HG03342 (cell line): Measurements from ENCODE around the gene IFITM2.
"Not testable (repeated sequence)": the region's sequence is repeated elsewhere in the genome, so short reads cannot be mapped to it uniquely, and the experiment has no call there.

ENCODE experiments used
- ATAC-seq: cut with Tn5 transposase; IDR thresholded peaks from one replicate; pipeline ENCODE4 v1.9.1; 2021; ENCODE audit warnings: mild to moderate bottlenecking, moderate library complexity; ENCODE audit not compliant: unreplicated experiment

Gene IFITM2

GRCh38 chr11:281486-282161 is 26.0 kb upstream of the IFITM2 start:
- no peak for ATAC-seq

GRCh38 chr11:282171-282570 is 25.4 kb upstream of the IFITM2 start:
- ATAC-seq: no peak

DNA sequence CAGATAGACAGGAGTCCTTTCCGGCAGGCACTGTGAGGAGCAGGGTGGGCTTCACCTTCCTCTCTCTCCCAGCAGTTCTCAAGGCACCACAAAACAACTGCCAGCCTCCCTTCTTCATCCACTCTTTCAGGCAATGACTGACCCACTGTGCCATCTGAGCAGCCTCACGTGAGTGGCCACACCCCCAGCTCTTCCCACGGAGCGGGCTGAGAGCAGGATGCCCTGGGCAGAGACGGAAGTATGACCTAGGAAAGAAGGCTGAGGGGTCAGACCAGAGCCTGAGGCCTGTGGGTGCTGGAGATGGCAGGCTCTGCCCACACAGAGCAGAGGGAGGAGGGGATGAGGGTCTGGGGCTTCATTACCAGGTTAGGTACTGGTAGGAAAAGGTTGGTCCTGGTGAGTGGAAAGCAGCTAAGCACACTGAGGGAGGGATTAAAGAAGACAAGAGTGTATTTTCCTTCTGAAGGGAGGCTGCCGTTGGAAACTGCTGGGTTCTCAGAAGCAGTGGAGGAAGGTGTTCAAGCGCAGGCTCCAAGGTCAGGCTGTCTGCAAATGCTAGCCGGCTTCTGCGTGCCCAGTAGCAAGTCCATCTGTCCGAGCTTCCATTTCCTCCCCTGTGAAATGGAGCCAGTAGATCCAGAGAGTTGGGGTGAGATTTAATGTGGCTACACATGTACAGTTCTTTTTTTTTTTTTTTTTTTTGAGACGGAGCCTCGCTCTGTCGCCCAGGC is 24.8 kb upstream of the IFITM2 start:
- ATAC-seq: no peak

DNA sequence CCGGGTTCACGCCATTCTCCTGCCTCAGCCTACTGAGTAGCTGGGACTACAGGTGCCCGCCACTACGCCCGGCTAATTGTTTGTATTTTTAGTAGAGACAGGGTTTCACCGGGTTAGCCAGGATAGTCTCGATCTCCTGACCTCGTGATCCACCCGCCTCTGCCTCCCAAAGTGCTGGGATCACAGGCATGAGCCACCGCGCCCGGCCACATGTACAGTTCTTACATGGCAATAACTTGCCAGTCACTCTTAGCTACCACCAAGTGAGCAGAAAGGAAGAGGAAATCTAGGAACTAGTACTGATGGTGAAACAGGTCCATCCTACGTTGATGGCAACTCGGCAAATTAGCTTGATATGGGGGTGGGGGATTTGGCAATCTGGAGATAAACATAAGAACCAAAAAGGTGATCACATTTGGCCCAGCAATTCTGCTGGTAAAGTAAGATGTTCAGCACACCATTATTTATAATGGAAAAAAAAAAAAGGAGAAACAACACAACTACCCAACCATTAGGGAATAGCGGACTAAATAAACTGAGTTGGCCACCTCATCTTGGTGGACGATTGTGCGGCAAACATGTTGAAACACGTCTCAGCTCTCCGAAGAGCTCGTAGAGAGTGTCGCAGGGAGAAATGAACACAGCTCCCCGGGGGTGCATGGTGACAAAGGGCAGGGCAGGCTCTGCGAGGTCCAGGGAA is 24.1 kb upstream of the IFITM2 start:
- no peak for ATAC-seq

DNA sequence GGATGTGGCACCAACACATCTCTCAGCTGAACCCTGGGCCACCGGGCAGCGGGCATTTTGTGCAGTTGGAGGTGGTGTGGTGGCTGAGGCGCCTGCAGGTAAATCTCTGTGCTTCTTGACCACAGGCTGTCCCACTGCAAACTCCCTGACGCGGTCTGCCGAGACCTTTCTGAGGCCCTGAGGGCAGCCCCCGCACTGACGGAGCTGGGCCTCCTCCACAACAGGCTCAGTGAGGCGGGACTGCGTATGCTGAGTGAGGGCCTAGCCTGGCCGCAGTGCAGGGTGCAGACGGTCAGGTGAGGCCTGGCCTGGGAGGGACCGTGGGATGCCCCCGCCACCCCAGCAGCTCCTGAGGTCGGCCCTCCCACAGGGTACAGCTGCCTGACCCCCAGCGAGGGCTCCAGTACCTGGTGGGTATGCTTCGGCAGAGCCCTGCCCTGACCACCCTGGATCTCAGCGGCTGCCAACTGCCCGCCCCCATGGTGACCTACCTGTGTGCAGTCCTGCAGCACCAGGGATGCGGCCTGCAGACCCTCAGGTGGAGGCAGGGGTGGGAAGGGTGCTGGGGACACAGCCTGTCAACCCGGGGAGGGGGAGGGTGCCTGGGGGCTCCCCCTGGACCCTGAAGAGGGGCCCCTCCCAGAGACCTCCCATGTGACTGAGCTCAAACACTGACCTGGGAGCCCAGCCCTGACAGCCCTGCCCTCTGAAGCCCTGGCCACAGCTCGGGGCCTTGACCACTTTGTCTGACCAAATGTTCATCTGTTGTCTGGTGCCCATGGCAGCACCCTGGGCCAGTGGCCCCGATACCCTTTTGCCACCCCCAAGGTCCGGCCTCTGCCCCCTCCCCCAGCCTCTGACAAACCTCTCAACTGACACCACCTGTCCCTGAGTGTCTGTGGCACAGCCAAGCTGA is 23.3 kb upstream of the IFITM2 start:
- no peak for ATAC-seq

- no peak for ATAC-seq
Observed at GRCh38 chr11:285021-285893, 22.4 kb upstream of the IFITM2 start.

GRCh38 chr11:285894-286220 is 21.8 kb upstream of the IFITM2 start:
- no peak for ATAC-seq

DNA sequence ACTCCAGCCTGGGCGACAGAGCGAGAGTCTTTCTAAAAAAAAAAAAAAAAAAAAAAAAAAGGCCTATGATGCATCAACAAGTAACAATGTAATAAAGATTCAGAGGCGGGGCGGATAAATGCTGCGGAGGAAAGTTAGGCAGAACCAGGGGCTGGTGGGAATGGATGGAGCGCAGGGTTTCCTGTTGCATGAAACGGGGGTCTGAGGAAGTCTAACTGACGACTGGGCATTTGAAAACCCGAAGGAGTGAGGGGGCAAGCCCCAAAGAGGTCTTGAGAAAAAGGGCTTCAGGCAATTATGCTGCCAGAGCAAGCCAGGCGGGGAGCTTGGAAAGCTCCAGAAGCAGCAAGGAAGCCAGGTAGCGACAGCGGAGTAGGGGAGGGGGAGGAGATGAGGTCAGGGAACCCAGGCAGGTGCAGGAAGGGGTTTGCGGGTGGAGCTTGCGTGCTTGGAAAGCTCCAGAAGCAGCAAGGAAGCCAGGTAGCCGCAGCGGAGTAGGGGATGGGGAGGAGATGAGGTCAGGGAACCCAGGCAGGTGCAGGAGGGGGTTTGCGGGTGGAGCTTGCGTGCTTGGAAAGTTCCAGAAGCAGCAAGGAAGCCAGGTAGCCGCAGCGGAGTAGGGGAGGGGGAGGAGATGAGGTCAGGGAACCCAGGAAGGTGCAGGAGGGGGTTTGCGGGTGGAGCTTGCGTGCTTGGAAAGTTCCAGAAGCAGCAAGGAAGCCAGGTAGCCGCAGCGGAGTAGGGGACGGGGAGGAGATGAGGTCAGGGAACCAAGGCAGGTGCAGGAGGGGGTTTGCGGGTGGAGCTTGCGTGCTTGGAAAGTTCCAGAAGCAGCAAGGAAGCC is 20.4 kb upstream of the IFITM2 start:
- not testable (repeated sequence) for ATAC-seq

DNA sequence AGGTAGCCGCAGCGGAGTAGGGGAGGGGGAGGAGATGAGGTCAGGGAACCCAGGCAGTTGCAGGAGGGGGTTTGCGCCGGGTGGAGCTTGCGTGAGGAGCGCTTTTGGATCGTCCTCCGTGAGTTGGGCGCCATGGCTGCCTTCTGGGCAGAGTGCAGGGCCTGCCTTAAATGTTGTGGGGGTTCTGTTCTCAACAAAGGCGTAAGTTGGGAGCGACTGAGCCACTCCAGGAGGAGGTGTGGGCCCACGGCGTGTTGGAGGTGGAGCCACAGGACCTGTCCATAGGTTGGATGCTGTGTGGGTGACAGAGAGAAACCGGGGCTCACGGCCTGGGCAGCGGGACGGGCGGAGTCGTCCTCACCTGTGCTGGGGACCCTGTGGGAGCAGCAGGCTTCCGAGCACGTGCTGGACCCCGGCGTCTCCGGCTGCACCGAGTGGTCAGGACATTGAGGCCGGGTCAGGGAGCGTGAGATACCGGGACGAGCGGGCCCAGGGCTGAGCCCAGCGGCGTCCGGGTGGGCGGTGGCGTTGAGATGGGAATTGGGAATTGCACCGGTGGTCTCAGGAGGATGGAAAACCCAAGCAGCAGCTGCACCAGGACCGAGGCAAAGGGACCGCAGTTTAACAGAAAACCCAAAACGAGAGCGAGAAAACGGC is 19.7 kb upstream of the IFITM2 start:
- no peak for ATAC-seq

GRCh38 chr11:288478-289397 is 18.9 kb upstream of the IFITM2 start, which contains the start of gene PGGHG:
PGGHG (plus strand) TSS chr11:289126; CDS start chr11:289817, 691 bp downstream.
- ATAC-seq: peak; percentile 47

GRCh38 chr11:289398-289711 is 18.3 kb upstream of the IFITM2 start:
- ATAC-seq: no peak

GRCh38 chr11:289712-290620 is 17.6 kb upstream of the IFITM2 start:
- no peak for ATAC-seq

- ATAC-seq: no peak
Observed at GRCh38 chr11:290621-291231, 16.9 kb upstream of the IFITM2 start.

DNA sequence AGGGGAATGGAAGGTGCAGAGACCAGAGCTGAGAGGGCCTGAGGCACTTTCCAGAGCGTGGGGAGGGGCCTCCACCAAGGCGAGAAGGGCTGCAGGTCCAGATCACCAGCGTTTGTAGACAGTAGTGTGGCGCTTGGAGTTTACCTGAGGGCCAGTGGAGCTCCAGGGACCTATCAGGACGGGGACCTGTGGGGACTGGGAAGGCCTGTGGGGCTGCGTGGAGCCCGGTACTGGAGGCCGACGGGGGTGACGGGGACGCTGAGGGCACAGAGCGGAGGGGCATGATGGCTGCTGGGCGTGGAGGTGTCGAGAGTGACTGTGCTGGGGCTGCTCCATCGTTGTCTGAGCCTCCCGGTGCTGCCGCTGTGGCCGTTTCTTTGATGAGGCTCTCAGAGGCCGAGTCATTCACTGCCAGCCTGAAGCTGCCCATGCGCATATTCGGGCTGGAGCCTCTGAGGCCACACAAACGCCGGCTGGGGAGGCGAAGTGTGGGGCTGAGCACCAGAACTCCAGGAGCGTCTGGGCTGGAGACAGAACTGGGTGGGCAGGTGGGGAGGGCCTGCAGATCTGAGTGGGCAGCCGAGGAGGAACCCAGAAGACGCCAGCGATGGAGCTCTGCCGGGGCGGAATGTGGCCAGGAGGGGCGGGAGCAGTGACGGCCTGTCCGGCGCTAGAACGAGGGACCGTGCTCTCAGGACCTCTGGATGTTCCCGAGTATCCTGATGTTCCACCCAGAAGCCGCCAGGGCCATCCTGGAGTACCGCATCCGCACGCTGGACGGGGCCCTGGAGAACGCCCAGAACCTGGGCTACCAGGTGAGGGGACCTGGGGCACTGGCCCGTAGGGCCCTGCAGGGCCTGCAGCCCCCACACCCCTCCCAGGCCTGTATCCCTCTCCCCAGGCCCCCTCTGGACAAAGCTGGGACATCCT is 16.1 kb upstream of the IFITM2 start:
- ATAC-seq: no peak
